K562 (cell line): Measurements from ENCODE around the gene CDCA7. TPM values are rescaled to one million over a fixed set of nuclear protein-coding genes. Genes with fewer than 3 reads are reported as not detected.

ENCODE experiments used
- ATAC-seq: fragments of 200-7000 bp; cut with Tn5 transposase; 3 replicates; pipeline ENCODE4 v1.9.1; 2020; ENCODE audit warnings: moderate library complexity
- BruUV-seq: library from RNA; stranded (reverse); fragments of 400-500 nt; replicated peaks from 2 replicates; lab custom pipeline; 2021; lab: Mats Ljungman, UMichigan
- CTCF ChIA-PET: fragments of 300-600 bp; formaldehyde crosslinking; extraction: SDS; loops from one replicate; lab custom pipeline; 2021; ENCODE audit warnings: low intra/inter-chr PET ratio; lab: Yijun Ruan, JAX
- POLR2A ChIA-PET: fragments of 300-600, 350-650 bp; sonication (Branson Sonifier 250); formaldehyde crosslinking; extraction: SDS; loops from one replicate; lab custom pipeline; 2021; ENCODE audit warnings: antibody characterized with exemption, inconsistent platforms; lab: Yijun Ruan, JAX
- DNase-seq, 4 experiments: peaks; one replicate each; pipeline versions ENCODE4 v3.0.0 to v3.0.0-alpha.2; 2011 to 2018; ENCODE audit warnings: low spot score in 3 of 4, mixed read lengths in 3 of 4; ENCODE audit errors: extremely low read depth in 1 of 4
- FAIRE-seq: peaks from 2 replicates; lab custom pipeline; 2011; peaks lifted over from hg19 to GRCh38; lab: Jason Lieb, UNC
- H2AFZ ChIP-seq: 2 replicates; pipeline ENCODE4 v1.6.0; 2011; ENCODE audit warnings: low read depth, low read length, control low read depth, inconsistent platforms
- H3K27ac ChIP-seq: fragments of 200-600 bp; 3 replicates; pipeline ENCODE4 v1.8.0; 2011; ENCODE audit warnings: low read depth, mild to moderate bottlenecking, control low read depth, inconsistent platforms, low read length, moderate library complexity, mixed read lengths; ENCODE audit errors: extremely low read depth
- H3K27me3 ChIP-seq, 2 experiments: fragments of 300-600 bp in 1 of 2; 2 replicates in 1 of 2; 3 replicates in 1 of 2; pipeline versions ENCODE4 v1.6.0 to v1.8.0; 2011; ENCODE audit warnings: inconsistent platforms in 2 of 2, low read length in 2 of 2, mild to moderate bottlenecking in 1 of 2, mixed read lengths in 1 of 2, moderate library complexity in 1 of 2; ENCODE audit not compliant: control insufficient read depth in 2 of 2, insufficient read depth in 2 of 2
- H3K36me3 ChIP-seq: fragments of 300-600 bp; 3 replicates; pipeline ENCODE4 v1.8.0; 2011; ENCODE audit warnings: mild to moderate bottlenecking, low read length, inconsistent platforms; ENCODE audit not compliant: control insufficient read depth, insufficient read depth
- H3K4me1 ChIP-seq, 2 experiments: fragments of 200-600 bp in 1 of 2; replicated peaks in 1 of 2; 2 replicates in 1 of 2; 3 replicates in 1 of 2; pipeline versions ENCODE4 v1.5.1 to v1.8.0; 2011; ENCODE audit warnings: inconsistent platforms in 2 of 2, low read length in 2 of 2, mild to moderate bottlenecking in 1 of 2, mixed read lengths in 1 of 2, moderate library complexity in 1 of 2; ENCODE audit not compliant: control insufficient read depth in 2 of 2, insufficient read depth in 2 of 2
- H3K4me2 ChIP-seq: 2 replicates; pipeline ENCODE4 v1.6.1; 2011; ENCODE audit warnings: low read length, control low read depth, inconsistent platforms, mixed read lengths; ENCODE audit not compliant: insufficient read depth
- H3K4me3 ChIP-seq: fragments of 200-600 bp; sonication (generic), shearing (Covaris generic); 2 replicates; pipeline ENCODE4 v1.5.1; 2016; ENCODE audit warnings: control low read depth, inconsistent platforms
- H3K79me2 ChIP-seq: fragments of 200-600 bp; 3 replicates; pipeline ENCODE4 v1.8.0; 2011; ENCODE audit warnings: low read length, inconsistent platforms; ENCODE audit not compliant: control insufficient read depth, insufficient read depth
- H3K9ac ChIP-seq, 2 experiments: 2 replicates each; pipeline versions ENCODE4 v1.6.0 to v1.6.1; 2011; ENCODE audit warnings: low read depth in 2 of 2, low read length in 2 of 2, control low read depth in 1 of 2, inconsistent platforms in 1 of 2, mild to moderate bottlenecking in 1 of 2, mixed read lengths in 1 of 2; ENCODE audit not compliant: insufficient read depth in 1 of 2
- H3K9me1 ChIP-seq: one replicate; pipeline ENCODE4 v1.6.0; 2011; ENCODE audit warnings: inconsistent platforms, mild to moderate bottlenecking, low read length, moderate library complexity; ENCODE audit not compliant: control insufficient read depth, insufficient read depth
- H3K9me3 ChIP-seq: replicated peaks from 2 replicates; pipeline ENCODE4 v1.5.1; 2011; ENCODE audit warnings: low read depth, low read length, inconsistent platforms; ENCODE audit not compliant: control insufficient read depth, insufficient read depth
- H4K20me1 ChIP-seq: replicated peaks from 2 replicates; pipeline ENCODE4 v1.6.1; 2011; ENCODE audit warnings: low read length, inconsistent platforms, mixed read lengths; ENCODE audit not compliant: control insufficient read depth, insufficient read depth
- CCNT2 ChIP-seq: IDR thresholded peaks from 2 replicates; pipeline ENCODE4 v1.6.1; 2011; ENCODE audit warnings: borderline replicate concordance, low read depth, mild to moderate bottlenecking, moderate library complexity, mixed read lengths, low read length; ENCODE audit not compliant: insufficient read length; ENCODE audit errors: extremely low read depth
- JUND ChIP-seq, 2 experiments: IDR thresholded peaks; 2 replicates in 1 of 2; 3 replicates in 1 of 2; pipeline ENCODE4 v1.6.1; 2011; ENCODE audit warnings: borderline replicate concordance in 2 of 2, low read depth in 2 of 2, low read length in 2 of 2, improper control_type of control experiment in 1 of 2, missing biosample characterization in 1 of 2, missing genetic modification characterization in 1 of 2, missing genetic modification reagents in 1 of 2
- KLF16 ChIP-seq: IDR thresholded peaks from 2 replicates; pipeline ENCODE4 v1.6.1; 2016; ENCODE audit warnings: antibody characterized with exemption
- MCM2 ChIP-seq: fragments of 450-650 bp; IDR thresholded peaks from 2 replicates; pipeline ENCODE4 v1.6.1; 2017; ENCODE audit warnings: low read depth, mild to moderate bottlenecking
- MEIS2 ChIP-seq: fragments of 450-650 bp; IDR thresholded peaks from 2 replicates; pipeline ENCODE4 v1.6.1; 2014; ENCODE audit warnings: mild to moderate bottlenecking; ENCODE audit not compliant: partially characterized antibody
- POLR3G ChIP-seq: IDR thresholded peaks from 2 replicates; pipeline ENCODE4 v1.6.1; 2011; ENCODE audit not compliant: insufficient read length, insufficient replicate concordance; ENCODE audit errors: extremely low read depth
- WGBS: fragments of 100-300 bp; shearing (Covaris generic); methylation state at CpG from one replicate; pipeline ENCODE4 v1.1.6; 2016; ENCODE audit warnings: low coverage, mixed read lengths; ENCODE audit not compliant: insufficient coverage; ENCODE audit errors: missing lambda C conversion rate; 5-methylcytosine and 5-hydroxymethylcytosine counted together
- in situ Hi-C: fragments of 300-500 bp; cut with MboI; formaldehyde crosslinking; loops from 4 replicates; pipeline ENCODE4 v1.15.0; 2018; ENCODE audit warnings: inconsistent platforms, mixed read lengths
- intact Hi-C: fragments of 100-400 bp; cut with micrococcal nuclease; formaldehyde crosslinking; loops from 2 replicates; pipeline ENCODE4 v1.14.2; 2022
- polyA plus RNA-seq, 8 experiments: library from polyadenylated mRNA; depleted of rRNA in 4 of 8; stranded (reverse) in 5 of 8; unstranded in 3 of 8; fragments of >200 nt; fragmentation: Nextera tagmentation in 2 of 8; fragmentation: Illumina TruSeq in 1 of 8; extraction: Ambion mirVana in 2 of 8; extraction: Trizol in 1 of 8; gene quantifications; 2 replicates each; pipeline versions ENCODE4 v1.2.1 to v1.2.3, GENCODE V29; 2011 to 2014; ENCODE audit warnings: inconsistent platforms in 1 of 8, missing spikeins in 1 of 8
- total RNA-seq, 7 experiments: library from RNA; depleted of rRNA in 6 of 7; stranded (reverse); fragments of >200 nt in 6 of 7; fragmentation: Illumina TruSeq in 2 of 7; extraction: Trizol in 2 of 7; gene quantifications; 2 replicates each; pipeline versions ENCODE4 v1.2.1 to v1.2.3, GENCODE V29; 2011 to 2021; ENCODE audit warnings: low replicate concordance in 1 of 7
- TF ChIP-seq, protein P1 (sequence below): fragments of 250-450 bp; sonication (Bioruptor Pico); IDR thresholded peaks from 2 replicates; pipeline ENCODE4 v1.9.0; 2021; ENCODE audit warnings: mild to moderate bottlenecking, inconsistent platforms
- TF ChIP-seq, protein P2 (sequence below): IDR thresholded peaks from 2 replicates; pipeline ENCODE4 v1.6.1; 2011; ENCODE audit warnings: borderline replicate concordance, low read depth, mild to moderate bottlenecking, moderate library complexity, low read length; ENCODE audit not compliant: insufficient read depth, poor library complexity, severe bottlenecking
- TF ChIP-seq, protein P3 (sequence below): fragments of 250-450 bp; sonication (Bioruptor Pico); IDR thresholded peaks from 2 replicates; pipeline ENCODE4 v1.4.0; 2020; ENCODE audit warnings: borderline replicate concordance
- TF ChIP-seq, protein P4 (sequence below): IDR thresholded peaks from 3 replicates; pipeline ENCODE4 v1.6.1; 2011; ENCODE audit warnings: borderline replicate concordance, mild to moderate bottlenecking; ENCODE audit not compliant: insufficient read length, insufficient read depth

Gene CDCA7
- total and polyA plus RNA-seq, 9 of the 15 experiments (the other 6 are each of a cell fraction or from before 2014, with no cell fraction given): 28.5 to 122 (median 51.0) TPM

DNA sequence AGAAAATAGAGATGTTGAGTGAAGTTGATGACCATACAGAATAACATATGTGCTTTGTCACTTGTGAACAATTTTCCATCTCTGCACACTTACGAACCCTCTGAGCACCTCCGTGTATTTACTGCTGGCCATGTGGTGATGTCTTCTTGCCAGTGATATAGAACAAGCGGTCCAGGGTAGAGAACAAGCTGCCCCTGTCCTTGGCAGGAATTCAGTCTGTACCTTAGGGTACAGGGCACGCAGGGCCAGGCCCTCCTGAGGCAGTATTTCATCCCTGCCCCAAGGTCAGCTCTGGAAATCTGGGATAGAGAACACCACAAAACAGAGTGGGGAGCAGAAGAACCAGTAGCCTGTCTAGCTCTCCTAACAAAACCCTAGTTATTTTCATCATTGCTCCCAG, 44.6 kb downstream of the CDCA7 start (continued):
- TF ChIP-seq, protein P1, sequence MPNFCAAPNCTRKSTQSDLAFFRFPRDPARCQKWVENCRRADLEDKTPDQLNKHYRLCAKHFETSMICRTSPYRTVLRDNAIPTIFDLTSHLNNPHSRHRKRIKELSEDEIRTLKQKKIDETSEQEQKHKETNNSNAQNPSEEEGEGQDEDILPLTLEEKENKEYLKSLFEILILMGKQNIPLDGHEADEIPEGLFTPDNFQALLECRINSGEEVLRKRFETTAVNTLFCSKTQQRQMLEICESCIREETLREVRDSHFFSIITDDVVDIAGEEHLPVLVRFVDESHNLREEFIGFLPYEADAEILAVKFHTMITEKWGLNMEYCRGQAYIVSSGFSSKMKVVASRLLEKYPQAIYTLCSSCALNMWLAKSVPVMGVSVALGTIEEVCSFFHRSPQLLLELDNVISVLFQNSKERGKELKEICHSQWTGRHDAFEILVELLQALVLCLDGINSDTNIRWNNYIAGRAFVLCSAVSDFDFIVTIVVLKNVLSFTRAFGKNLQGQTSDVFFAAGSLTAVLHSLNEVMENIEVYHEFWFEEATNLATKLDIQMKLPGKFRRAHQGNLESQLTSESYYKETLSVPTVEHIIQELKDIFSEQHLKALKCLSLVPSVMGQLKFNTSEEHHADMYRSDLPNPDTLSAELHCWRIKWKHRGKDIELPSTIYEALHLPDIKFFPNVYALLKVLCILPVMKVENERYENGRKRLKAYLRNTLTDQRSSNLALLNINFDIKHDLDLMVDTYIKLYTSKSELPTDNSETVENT (CRISPR knock-in tag): no peak
- no peak for TF ChIP-seq MEIS2

DNA sequence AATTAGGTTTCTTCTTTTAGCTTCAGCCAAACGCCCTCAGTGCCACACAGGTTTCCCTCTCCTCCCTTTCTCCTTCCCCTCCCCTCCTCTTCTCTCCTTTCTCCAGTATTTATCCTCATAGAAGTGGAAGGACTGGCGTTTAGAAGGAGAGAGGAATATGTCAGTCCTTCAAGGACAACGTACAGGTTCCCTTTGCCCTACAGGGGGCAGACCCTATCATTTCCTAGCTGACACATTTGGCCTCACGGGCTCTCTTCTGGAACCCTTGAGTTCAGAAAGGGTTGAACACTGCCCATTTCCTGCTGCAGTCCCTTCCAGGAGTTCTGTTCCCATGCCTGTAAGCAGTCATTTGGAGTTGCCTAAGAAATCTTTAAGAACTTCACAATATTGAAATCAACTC, 46.1 kb downstream of the CDCA7 start:
- H3K9me3 ChIP-seq: no peaks in the 10 kb centered on the region
- intact Hi-C loops: loop anchor here (2.0 to 5.0 kb wide), 2 partner anchors 374 to 652 kb away; no protein-coding TSS in a partner anchor
- ChIA-PET CTCF (interaction anchor here (2.2 to 3.8 kb wide), 2 partner anchors 167 to 945 kb away, joined by 4 to 11 read pairs; no protein-coding TSS in a partner anchor), POLR2A (interaction anchor here (1.0 to 1.1 kb wide), 2 partner anchors 13 to 373 kb away, joined by 3 read pairs; no protein-coding TSS in a partner anchor)
- H4K20me1 ChIP-seq: no peaks in the 10 kb centered on the region
- 2% methylated on average over 4 of the region's 4 CpGs for WGBS
- H3K27ac ChIP-seq: no peak overlapping the region
- no peaks in the 10 kb centered on the region for H3K4me1 ChIP-seq
- no peak overlapping the region for H3K4me3 ChIP-seq
- H3K79me2 ChIP-seq: no peaks in the 10 kb centered on the region
- DNase-seq (peak in 3 of 4 experiments; percentile 24 to 61 (median 49)), ATAC-seq (peak; percentile 83), FAIRE-seq (peak; percentile 66)
- H2AFZ ChIP-seq: 0 out of 2 replicates have a peak overlapping the region, but pooled peaks have one; percentile 4
- peak overlapping the region; percentile 30; the same call in 1 of the 2 replicates for H3K4me2 ChIP-seq
- BruUV-seq: no TSS peak
- no peak overlapping the region for H3K9ac ChIP-seq
- in situ Hi-C loops: loop anchor here (5.0 kb wide), 1 partner anchor 947 kb away; no protein-coding TSS in a partner anchor
- peaks cover 36 to 50% of the 10 kb centered on the region in 2 experiments for H3K27me3 ChIP-seq
- no peaks in the 10 kb centered on the region for H3K9me1 ChIP-seq
- no peaks in the 10 kb centered on the region for H3K36me3 ChIP-seq
- TF ChIP-seq KLF16: no peak
- TF ChIP-seq POLR3G: no peak
- TF ChIP-seq, protein P2, sequence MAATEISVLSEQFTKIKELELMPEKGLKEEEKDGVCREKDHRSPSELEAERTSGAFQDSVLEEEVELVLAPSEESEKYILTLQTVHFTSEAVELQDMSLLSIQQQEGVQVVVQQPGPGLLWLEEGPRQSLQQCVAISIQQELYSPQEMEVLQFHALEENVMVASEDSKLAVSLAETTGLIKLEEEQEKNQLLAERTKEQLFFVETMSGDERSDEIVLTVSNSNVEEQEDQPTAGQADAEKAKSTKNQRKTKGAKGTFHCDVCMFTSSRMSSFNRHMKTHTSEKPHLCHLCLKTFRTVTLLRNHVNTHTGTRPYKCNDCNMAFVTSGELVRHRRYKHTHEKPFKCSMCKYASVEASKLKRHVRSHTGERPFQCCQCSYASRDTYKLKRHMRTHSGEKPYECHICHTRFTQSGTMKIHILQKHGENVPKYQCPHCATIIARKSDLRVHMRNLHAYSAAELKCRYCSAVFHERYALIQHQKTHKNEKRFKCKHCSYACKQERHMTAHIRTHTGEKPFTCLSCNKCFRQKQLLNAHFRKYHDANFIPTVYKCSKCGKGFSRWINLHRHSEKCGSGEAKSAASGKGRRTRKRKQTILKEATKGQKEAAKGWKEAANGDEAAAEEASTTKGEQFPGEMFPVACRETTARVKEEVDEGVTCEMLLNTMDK: peak; percentile 85
- TF ChIP-seq CCNT2: no peak
- TF ChIP-seq, protein P3, sequence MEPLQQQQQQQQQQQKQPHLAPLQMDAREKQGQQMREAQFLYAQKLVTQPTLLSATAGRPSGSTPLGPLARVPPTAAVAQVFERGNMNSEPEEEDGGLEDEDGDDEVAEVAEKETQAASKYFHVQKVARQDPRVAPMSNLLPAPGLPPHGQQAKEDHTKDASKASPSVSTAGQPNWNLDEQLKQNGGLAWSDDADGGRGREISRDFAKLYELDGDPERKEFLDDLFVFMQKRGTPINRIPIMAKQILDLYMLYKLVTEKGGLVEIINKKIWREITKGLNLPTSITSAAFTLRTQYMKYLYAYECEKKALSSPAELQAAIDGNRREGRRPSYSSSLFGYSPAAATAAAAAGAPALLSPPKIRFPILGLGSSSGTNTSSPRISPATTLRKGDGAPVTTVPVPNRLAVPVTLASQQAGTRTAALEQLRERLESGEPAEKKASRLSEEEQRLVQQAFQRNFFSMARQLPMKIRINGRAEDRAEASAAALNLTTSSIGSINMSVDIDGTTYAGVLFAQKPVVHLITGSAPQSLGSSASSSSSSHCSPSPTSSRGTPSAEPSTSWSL (CRISPR knock-in tag): no peak
- no peak for TF ChIP-seq MCM2
- TF ChIP-seq, protein P4, sequence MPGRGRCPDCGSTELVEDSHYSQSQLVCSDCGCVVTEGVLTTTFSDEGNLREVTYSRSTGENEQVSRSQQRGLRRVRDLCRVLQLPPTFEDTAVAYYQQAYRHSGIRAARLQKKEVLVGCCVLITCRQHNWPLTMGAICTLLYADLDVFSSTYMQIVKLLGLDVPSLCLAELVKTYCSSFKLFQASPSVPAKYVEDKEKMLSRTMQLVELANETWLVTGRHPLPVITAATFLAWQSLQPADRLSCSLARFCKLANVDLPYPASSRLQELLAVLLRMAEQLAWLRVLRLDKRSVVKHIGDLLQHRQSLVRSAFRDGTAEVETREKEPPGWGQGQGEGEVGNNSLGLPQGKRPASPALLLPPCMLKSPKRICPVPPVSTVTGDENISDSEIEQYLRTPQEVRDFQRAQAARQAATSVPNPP: no peak
- TF ChIP-seq JUND (IDR thresholded peaks at IDR 0.05; ENCODE audit: borderline replicate concordance, low read depth, low read length): 0 out of 2 replicates have a peak, but pooled peaks have one; percentile 15
- TF ChIP-seq JUND (tag; IDR thresholded peaks at IDR 0.05; ENCODE audit: borderline replicate concordance, low read depth, low read length): no peak; the same call in 2 of the 3 replicates
